GM12875 (cell line): ENCODE results near the gene DTWD2.
"Not testable (repeated sequence)": the region's sequence is repeated elsewhere in the genome, so short reads cannot be mapped to it uniquely, and the experiment has no call there.

ENCODE experiments used
- H3K4me3 ChIP-seq: one replicate; pipeline ENCODE4 v1.5.1; 2011; ENCODE audit warnings: low read depth, low read length, control low read depth
- TF ChIP-seq, protein P1 (sequence below): IDR thresholded peaks from 2 replicates; pipeline ENCODE4 v1.5.1; 2011; ENCODE audit warnings: low read depth, mild to moderate bottlenecking, control low read depth, inconsistent platforms, low read length, moderate library complexity, borderline replicate concordance; ENCODE audit not compliant: insufficient read depth

Gene DTWD2

DNA sequence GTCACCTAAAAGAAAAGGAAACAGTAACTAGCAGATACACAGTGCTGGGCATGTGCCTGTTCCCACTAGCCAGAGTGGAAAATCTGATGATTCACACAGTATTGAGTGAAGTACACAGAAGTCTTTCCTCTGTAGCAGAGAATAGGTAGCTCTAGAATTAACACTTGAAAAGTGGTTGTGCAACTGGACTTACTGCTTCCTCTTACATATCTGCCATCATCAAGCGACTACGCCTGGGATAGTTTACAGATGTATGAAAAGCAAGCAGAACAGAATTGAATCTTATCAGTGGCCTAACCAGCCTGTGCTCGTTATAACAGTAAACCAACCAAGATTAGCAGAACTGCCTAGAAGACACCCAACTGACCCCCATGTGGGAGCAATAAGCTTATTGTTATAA lies 130.6 kb downstream of the DTWD2 start:
- TF ChIP-seq, protein P1, sequence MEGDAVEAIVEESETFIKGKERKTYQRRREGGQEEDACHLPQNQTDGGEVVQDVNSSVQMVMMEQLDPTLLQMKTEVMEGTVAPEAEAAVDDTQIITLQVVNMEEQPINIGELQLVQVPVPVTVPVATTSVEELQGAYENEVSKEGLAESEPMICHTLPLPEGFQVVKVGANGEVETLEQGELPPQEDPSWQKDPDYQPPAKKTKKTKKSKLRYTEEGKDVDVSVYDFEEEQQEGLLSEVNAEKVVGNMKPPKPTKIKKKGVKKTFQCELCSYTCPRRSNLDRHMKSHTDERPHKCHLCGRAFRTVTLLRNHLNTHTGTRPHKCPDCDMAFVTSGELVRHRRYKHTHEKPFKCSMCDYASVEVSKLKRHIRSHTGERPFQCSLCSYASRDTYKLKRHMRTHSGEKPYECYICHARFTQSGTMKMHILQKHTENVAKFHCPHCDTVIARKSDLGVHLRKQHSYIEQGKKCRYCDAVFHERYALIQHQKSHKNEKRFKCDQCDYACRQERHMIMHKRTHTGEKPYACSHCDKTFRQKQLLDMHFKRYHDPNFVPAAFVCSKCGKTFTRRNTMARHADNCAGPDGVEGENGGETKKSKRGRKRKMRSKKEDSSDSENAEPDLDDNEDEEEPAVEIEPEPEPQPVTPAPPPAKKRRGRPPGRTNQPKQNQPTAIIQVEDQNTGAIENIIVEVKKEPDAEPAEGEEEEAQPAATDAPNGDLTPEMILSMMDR: no peak
- H3K4me3 ChIP-seq: no peak overlapping the region

DNA sequence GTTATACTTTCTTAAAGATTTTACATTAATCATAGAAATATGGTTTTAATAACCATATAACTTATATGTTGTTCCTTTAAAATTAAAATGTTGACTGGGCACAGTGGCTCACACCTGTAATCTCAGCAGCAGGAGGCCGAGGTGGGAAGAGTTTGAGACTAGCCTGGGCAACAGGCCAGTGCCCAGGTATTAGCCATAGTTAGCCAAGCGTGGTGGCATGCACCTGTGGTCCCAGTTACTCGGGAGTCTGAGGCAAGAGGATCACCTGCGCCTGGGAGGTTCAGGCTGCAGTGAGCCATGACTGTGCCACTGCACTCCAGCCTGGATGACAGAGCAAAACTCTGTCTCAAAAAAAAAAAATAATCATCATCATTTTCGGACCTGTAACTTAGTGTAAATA lies 133.5 kb downstream of the DTWD2 start:
- TF ChIP-seq, protein P1: no peak

DNA sequence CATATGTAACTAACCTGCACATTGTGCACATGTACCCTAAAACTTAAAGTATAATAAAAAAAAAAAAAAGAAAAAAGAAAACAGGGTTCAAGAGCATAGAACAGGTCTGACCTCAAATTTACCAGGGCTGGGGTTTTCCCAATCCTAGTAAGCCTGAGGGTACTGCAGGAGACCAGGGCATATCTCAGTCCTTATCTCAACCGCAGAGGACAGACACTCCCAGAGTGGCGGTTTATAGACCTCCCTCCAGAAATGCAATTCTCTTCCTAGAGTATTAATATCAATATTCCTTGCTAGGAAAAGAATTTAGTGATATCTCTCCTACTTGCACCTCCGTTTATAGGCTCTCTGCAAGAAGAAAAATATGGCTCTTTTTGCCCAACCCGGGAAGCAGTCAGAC lies 136.6 kb downstream of the DTWD2 start:
- not testable (repeated sequence) for H3K4me3 ChIP-seq

More for the DNA sequence above, 133.5 kb downstream of the DTWD2 start:
- H3K4me3 ChIP-seq: no peak overlapping the region

DNA sequence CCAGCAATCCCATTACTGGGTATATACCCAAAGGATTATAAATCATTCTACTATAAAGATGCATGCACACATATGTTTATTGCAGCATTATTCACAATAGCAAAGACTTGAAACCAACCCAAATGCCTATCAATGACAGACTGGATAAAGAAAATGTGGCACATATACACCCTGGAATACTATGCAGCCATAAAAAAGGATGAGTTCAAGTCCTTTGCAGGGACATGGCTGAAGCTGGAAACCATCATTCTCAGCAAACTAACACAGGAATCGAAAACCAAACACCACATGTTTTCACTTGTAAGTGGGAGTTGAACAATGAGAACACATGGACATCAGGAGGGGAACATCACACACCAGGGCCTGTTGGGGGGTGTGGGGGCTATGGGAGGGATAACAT lies 138.8 kb downstream of the DTWD2 start:
- H3K4me3 ChIP-seq: not testable (repeated sequence)

DNA sequence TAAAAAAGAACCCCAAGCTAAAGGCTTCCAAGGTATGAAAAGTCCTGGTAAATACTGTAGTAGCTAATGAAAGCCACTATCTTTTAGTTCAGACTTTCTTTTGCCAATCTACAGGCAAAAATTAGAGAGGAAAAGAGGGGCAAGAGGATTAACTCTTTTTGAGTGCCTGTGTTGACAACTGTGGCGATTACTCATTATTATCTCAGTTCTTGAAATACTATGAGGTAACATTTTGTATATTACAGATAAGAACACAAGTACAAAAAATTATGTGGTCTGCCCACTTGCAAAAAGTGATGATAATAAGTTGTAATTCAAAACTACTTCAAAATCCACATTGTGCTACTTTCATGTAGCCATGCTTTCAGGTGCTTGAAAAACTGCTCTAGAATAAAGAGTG lies 144.0 kb downstream of the DTWD2 start:
- H3K4me3 ChIP-seq: no peak overlapping the region
- TF ChIP-seq, protein P1: no peak

DNA sequence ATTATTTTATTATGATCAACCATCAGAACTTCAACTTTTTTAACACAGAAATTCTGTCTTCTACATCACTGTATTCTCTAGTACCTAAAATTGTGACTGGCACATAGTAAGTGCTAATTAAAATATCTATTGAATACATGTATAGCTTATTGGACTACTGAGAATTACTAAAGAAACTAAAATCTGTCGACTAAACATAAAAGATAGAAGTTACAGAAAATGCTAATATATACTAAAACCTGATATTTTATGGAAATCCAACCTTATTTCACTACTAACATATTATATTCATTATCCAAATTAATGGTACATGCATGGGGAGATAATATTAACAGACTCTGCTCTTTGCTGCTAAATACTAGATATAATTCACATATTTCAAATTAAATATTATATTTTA lies 153.6 kb downstream of the DTWD2 start:
- no peak overlapping the region for H3K4me3 ChIP-seq
- TF ChIP-seq, protein P1: no peak

DNA sequence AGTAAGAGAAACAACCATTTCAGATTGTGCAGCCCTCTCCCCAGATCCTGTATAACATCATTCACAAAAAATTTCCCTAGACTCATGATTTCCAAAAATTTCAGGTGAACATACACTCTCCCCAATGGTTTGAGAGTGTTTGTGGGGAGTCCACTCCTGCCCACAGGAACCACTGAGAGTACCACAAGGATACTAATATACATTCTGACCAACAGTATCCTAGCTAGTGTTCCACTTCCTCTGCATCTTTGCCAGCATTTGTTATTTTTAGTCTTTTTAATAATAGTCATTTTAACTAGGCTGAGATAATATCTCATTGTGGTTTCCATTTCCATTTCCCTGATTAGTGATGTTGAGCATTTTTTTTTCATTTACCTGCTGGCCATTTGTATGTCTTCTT lies 155.4 kb downstream of the DTWD2 start:
- TF ChIP-seq, protein P1: no peak
- no peak overlapping the region for H3K4me3 ChIP-seq

DNA sequence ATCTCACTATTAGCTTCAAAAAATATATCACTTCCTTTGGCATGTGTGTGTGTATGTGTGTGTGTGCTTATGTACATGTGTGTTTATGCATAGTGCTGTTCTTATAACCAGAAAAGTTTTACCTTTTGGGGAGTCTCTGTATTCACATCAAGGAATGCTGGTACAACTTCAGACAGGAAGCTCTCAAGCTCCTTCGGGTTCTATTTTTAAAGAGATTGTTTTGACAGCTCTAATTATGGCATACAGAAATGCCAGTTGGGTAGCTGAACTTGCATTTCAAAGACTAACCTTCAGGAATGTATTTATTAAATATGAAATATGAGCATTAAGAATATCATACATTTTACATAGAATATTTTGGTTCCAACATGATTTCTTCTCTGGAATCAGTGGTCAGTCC lies 163.1 kb downstream of the DTWD2 start:
- TF ChIP-seq, protein P1: no peak
- no peak overlapping the region for H3K4me3 ChIP-seq
